GM21381 (cell line): Measurements from ENCODE around the gene SMR3B.

Experiments used
- ATAC-seq: cut with Tn5 transposase; IDR thresholded peaks from one replicate; pipeline ENCODE4 v1.9.1; 2021; ENCODE audit warnings: mild to moderate bottlenecking, moderate library complexity; ENCODE audit not compliant: unreplicated experiment

Gene SMR3B

DNA sequence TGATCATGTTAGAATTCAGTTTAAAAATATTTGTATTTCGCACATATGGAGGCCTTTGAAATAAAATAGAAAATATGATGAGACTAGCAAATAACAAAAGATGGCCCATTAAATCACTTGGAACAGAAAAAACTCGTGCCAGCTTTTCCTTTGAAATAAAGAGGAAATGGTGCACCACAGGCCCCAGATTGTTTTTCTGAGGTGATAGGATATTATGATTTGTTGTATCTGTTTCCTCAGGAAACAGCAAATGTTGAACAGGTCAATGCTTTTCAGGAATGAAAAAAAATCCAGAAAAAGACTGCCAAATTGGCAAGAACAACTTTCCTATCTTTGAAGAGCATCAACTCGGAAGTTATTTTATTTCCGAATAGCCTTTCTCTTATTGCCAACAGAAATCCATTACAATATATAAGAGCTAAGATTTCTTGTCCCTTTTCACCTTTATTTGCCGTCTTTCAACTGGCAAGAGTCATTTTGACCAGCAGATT is at the start of gene SMR3B:
Gene SMR3B (plus strand): TSS at position 441 of the 491 bp plus-strand sequence. CDS start 1,380 bp downstream, outside the sequence.
- ATAC-seq, result no peak

DNA sequence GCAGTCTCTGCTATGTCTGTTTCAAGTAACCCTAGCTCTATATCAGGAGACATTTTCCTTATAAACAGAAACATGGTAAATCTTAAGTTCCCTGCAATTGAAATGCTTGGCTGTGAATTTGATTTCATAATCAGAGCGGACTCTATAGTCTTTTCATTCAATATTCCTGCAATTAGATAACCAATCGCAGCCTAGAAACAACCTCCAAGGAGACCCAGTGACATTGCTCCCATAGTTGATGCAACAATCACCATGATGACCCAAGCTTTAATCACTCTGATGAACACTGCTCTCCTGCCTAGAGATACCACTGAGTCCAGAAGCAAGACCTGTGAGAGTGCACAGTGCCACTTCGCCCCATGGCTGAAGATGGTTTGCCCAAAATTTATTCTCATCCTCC is 48.2 kb upstream of the SMR3B start, which contains the start of gene CABS1:
Gene CABS1 (plus strand): TSS at position 301 of the 400 bp plus-strand sequence. CDS start 59 bp downstream, at position 360.
- no peak for ATAC-seq

DNA sequence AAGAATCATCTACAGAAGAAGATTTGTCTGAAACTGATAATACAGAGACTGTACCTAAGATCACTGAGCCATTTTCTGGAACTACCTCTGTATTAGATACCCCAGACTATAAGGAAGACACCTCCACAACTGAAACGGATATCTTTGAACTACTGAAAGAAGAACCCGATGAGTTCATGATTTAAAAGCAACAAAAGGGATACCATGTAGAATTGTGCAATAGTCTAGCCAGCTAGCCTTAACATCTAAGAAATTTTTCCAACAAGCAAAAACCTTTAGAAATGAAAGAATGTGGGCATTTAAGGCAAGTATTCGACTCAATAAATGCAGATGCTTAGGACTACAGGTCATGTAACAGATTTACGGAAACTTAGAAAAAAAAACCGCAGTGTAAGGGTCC is 46.9 kb upstream of the SMR3B start:
- ATAC-seq, result no peak

DNA sequence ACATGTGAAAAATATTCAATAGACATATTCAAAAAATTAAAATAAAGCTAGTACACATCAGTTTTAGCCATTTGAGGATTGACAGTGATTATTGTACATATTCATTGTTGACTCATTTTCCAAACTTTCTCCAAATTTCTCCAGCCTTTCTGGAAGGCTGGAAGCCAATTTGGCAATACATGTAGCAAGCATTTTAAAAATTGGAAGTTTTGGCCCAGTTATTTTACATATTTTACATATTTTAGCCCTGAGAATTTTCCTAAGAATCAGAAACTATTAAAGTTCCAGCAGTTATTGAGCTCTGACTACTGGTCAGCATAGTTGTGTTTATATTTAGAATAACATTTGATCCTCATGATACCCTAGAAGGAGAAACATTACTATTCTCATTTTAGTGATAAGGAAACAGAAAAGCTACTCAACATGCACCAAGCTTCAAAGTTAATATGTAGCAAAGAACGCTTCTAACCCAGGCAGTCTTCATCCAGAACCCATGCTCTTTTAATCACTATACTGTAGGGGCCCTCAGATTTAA is 45.0 kb upstream of the SMR3B start:
- ATAC-seq, result no peak

DNA sequence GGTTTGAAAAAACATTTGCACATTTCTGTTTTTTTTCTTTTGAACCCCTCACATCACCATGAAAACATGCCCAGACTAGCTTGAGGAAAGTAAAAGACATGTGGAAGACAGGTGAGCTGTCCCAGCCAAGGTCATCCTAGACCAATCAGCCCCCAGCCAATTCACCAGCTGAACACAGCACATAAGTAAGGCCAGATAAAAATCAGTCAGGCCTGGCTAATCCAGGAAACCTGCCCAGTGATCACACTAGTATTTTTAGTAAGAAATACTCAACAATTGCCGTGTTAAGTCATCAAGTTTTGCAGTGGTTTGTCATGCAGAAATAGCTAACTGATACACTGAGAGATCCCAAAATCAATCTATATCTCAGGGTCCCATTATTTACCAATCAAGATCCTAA is 26.7 kb upstream of the SMR3B start:
- no peak for ATAC-seq

DNA sequence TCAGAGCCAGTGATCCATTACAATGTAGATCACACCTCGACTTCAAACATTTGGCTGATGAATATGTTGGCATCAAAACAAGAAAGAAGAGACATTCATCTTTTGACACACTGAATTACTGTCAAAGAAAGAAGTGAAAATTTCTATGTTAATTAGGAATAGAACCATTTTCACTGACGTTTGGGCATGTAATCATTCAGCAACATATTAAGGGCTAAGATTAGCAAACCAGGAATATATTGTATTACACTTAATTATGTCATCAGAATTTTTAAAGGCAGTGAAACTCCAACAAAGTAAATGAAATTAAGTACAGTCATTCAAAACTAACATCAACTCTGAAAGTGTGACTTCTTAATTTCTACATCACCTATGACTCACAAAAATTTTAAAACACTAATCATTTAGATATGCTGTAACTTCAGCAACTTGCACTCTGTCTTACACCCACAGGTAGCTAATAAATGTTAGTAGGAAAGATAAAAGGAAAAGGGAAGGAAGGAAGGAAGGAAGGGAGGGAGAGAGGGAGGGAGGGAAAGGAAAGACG is 23.7 kb upstream of the SMR3B start:
- ATAC-seq, result no peak

DNA sequence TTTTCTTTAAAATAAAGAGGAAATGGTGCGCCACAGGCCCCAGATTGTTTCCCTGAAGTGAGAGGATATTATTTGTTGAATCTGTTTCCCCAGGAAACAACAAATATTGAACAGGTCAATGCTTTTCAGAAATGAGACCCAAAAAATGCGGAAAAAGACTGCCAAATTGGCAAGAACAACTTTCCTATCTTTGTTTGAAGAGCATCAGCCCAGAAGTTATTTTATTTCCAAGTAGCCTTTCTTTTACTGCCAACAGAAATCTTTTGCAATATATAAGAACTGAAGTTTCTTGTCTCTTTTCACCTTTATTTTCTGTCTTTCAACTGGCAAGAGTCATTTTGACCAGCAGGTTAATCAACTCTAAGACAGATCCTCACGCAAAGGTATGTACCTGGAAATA is 22.5 kb upstream of the SMR3B start, which contains the start of gene SMR3A:
Gene SMR3A (plus strand): TSS at position 301 of the 400 bp plus-strand sequence. CDS start 1,356 bp downstream, outside the sequence.
- ATAC-seq, result no peak

DNA sequence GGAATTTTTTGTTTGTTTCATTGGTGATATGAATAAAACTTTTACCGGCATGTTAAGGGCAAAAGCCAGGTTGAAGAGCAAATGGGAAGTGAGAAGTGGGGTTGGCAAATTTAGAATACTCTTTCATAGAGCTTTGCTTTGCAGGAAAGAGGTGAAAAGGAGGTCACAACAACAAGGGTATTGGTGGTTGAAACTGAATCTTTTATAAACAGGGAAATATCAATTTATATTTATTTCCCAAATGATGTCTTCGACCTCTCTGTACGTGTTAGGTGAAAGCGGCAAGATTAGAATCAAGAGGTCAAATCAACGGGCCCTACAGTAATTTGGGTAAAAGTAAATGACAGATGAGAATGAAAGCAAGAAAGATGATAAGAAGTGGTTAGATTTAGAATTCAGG is 18.9 kb upstream of the SMR3B start:
- no peak for ATAC-seq

DNA sequence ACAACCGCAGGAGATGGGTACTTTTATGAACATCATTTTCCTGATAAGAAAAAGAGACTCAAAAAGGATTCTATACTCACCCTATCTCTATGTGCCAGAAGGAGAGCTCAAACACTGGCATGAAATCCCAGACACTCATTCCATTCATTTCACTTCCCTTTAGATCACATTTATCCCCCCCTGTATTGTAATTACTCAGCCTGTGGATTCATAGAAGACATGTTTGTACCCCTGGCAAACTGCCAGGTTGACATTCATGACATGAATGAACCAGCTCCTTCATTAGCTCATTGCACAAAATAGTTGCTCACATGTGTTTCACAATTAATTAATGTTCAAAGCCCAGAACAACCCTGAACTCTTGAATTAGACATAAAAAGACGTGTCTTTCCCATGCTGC is 17.5 kb upstream of the SMR3B start:
- no peak for ATAC-seq

DNA sequence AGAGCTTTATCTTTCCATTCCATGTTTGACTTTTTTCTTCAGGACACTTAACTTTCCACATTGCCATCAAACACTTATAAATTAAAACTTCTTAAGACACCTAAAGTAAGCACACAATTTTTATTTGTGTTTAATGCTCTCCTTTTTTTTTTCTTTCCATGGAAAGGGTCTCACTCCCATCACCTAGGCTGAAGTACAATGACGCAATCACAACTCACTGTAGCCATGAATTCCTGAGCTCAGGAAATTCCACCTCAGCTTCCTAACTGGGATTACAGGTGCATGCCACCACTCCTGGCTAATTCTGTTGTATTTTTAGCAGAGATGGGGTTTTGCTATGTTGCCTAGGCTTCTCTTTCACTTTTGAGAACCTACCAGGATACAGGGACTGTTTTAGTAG is 15.1 kb upstream of the SMR3B start:
- no peak for ATAC-seq

DNA sequence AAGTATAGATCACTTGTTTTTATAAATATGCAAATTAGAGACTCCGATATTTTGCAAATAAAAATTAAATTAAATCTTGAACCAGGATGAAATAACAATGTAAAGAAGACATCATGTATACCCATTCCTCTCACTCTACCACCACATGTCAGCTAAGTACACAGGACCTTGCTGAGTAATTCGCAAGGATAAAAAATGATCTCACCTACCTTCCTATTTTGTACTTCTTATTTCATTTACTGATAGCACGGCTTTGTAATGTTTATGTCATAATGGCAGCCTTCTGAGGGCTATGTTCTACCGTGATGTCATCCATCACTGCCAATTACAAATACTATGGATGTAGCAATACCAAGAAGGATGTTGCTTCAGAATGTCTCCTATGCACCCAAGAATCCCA is 10.9 kb upstream of the SMR3B start:
- no peak for ATAC-seq

DNA sequence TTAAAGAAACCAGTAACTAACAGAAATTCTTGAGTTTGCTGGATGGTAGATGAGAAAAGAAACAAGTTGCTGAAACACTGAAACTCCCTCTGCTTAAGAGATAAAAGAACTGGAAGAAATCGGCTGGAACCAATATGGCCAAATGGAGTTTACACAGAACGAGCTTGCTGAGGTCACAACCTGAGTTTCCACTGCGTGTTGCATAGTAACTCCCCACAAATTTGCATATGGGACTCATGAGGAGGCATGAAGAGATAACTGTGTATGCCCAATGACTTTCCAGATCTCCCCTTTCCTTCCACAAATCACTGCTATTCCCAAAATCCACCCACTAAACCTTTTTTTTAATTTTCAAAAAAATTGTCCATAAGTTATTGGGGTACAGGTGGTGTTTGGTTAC is 10.2 kb upstream of the SMR3B start:
- no peak for ATAC-seq

DNA sequence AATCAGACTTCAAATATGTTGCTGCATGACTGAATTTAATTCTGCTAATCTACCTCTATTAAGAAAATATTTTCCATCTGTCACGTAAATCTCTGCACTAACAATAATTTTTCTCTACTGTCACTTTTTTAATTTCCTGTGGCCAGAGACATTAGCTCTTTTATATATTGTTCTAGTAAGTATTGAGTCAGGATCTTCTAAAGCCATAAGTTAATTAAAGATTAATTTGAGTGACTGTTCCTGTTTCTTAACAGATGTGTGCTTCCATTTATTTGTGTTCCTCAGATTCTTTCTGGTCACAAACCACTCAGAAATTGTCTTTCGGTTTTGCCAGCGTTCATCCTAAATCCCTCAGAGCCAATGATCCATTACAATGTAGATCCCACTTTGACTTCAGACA is 2.4 kb upstream of the SMR3B start:
- no peak for ATAC-seq

DNA sequence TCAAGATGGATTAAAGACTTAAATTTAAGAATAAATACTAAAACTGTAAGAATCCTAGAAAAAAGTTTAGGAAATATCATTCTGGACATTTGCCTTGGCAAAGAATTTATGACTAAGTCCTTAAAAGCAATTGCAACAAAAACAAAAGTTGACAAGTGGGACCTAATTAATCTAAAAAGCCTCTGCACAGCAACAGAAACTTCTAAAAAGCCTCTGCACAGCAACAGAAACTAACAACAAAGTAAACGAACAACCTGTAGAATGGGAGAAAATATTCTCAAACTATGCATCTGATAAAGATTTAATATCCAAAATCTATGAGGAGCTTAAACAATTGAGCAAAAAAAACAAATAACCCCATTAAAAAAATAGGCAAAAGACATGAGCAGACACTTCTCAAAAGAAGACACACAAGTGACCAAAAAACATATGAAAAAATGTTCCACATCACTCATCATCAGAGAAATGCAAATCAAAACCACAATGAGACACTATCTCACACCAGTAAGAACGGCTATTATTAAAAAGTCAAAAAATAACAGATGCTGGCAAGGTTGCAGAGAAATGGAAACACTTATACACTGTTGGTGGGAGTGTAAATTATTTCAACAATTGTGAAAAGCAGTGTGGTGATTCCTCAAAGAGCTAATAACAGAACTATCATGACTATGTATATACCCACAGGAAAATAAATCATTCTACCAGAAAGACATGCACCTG is 9.3 kb downstream of the SMR3B start:
- peak; percentile 50 for ATAC-seq

DNA sequence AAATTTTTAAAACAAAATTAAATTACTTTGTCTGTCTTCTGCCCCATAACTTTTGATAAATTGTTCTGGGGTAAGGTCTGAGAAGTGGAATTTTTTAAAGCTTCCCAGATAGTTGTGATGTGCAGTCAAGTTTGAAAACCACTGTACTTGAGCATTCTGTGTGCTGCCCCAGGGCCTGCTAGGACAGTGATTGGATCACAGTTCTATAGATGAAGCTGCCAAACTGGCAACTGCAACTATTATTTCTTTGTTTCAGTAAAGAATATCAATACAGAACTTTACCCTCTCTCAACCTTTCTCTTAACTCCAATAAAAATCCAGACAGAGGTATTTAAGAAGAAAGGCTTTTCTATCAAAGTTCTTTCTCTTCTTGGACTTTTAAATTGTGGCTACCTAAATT is 14.6 kb downstream of the SMR3B start, which contains the start of gene OPRPN:
Gene OPRPN (plus strand): TSS at position 361 of the 400 bp plus-strand sequence. CDS start 1,346 bp downstream, outside the sequence.
- ATAC-seq, result no peak

DNA sequence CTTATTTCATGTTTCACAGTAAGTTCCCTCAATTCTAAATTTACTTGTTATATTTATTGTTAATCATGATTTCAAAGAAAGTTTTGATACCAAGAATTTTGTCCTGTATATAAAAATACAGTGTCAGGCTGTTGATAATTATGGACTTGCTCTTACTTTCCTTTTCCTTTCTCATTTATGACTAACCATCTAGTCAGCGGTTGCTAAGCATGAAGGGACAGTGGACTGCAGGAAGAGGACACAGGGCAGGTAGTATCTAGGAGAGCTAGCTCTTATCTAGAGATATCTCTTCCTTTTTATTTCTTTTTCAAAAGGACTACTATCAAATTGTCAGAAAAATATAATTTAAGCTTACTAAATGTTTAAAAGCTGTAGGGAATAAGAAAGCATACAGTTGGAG is 16.4 kb downstream of the SMR3B start:
- ATAC-seq, result no peak

DNA sequence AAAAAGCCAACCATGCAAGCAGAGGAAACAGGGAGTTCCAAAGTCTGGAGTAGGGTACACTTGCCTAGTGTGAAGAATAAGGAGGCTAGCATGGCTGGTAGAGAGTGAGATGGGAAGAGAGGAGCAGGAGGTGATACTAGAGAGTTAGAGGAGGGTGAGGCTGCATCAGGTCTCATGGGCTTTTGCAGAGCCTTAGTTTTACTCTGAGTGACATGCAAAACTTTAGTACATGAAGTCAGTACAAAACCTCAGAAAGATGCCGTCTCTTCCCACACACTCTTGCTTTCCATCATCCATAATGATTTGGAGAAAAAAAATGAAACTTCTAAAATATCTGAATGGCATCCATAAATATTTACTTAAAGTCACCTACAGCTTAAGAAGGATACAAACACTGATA is 19.8 kb downstream of the SMR3B start:
- ATAC-seq, result no peak

DNA sequence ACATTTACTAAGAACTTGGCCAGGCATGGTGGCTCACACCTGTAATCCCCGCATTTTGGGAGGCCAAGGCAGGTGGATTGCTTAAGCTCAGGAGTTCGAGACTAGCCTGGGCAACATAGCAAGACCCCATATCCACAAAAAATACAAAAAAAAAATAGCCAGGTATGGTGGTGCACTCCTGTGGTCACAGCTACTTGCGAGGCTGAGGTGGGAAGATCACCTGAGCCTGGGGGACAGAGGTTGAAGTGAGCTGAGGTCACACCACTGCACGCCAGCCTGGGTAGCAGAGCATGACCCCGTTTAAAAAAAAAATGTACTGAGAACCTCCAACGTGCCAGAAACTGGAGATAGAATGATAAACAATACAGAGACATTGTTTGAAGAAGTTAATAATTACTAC is 22.8 kb downstream of the SMR3B start:
- ATAC-seq, result no peak

DNA sequence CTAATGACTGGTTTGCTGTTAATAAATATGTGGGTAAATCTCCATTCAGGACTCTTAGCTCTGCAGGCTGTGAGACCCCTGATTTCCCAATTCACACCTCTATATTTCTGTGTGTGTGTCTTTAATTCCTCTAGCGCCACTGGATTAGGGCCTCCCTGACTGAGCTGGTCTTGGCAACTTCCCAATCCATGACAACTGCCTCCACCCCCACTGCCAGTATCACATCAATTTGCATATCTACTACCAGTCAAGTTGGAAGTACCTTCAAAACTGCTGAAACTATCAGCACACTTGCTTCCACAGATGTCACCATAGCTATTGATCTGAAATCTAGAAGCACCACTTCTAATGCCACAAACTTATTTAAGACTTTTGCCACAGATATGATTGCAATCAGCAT is 42.4 kb downstream of the SMR3B start:
- no peak for ATAC-seq

DNA sequence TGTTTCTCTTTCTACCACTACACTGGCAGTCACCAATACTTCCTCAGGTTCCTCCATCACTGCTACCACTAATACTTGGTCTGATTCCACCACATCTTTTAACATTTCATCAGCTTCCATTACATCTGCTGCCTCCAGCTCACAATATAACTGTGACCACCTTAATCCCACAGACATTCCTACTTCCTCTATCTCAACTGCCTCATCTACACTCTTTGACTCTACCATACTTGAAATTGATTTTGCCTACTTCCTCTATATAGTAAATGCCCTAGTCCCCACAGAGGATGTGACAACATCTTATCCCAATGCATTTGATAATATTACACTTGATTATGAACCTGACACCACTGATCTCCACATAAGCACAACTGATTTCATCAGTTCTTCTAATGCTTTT is 43.9 kb downstream of the SMR3B start:
- ATAC-seq, result no peak

DNA sequence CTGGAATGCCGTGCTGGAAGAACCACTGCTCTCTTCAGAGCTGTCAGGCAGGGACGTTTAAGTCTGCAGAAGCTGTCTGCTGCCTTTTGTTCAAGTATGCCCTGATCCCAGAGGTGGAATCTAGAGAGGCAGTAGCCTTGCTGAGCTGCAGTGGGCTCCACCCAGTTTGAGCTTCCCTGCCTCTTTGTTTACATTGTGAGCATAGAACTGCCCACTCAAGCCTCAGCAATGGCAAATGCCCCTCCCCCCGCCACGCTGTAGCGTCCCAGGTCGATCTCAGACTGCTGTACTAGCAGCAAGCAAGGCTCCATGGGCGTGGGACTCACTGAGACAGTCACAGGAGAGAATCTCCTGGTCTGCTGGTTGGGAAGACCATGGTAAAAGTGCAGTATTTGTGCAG is 54.3 kb downstream of the SMR3B start:
- ATAC-seq, result no peak
